Anterior cingulate cortex (tissue), 58 donors: ENCODE measurements around the gene MYMX.
"Not testable (repeated sequence)": the region's sequence is repeated elsewhere in the genome, so short reads cannot be mapped to it uniquely, and the experiment has no call there.

Experiments used
- DNase-seq, 58 donors: peaks; one replicate each; lab custom pipeline; 2025; lab: John Stamatoyannopoulos, UW

The MYMX gene

DNA sequence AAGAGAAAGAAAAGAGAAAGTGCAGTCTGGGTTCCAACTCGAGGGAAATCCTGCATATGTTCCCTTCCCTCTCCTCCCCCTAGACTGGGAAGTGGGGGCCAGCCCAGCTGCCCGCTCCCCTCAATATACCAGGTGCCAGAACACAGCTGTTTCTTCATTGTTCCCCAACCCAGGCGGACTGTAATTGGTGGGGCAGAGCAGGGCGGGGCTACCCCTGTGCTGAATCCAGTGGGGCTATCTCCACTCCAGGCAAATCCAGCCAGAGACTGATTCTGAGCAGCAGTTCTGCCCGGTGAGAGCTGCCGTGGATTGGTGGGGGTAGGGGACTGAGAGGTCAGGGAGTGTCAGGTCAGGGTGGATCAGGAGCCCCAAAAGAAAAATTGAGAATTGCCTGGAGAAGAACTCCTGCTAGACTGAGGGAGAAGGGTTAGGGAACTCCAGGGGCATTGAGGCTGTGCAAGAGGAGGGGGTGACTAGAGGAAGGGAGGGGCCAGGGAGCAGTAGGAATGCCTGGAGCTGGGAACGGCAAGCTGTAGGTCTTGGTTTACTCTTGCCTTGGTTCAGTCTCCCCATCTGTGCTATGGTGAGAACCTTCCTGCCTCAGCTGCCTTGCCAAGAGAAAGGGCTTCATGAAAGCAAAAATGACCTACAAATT is at the start of gene MYMX:
Gene MYMX (plus strand): TSS at position 250 of the 655 bp plus-strand sequence. CDS start 546 bp downstream, outside the sequence.
- DNase-seq: no peak

DNA sequence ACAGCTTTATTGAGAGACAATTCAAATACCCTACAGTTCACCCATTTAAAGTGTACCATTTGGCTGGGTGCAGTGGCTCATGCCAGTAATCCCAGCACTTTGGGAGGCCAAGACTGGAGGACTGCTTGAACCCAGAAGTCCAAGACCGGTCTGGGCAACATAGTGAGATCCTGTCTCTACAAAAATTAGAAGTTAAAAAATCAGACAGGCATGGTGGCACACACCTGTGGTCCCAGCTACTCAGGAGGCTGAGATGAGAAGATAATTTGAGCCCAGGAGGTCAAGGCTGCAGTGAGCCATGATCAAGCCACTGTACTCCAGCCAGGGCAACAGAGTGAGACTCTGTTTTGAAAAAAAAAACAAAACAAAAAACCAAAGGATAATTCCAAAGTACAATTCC is 49.2 kb upstream of the MYMX start:
- DNase-seq: no peak

DNA sequence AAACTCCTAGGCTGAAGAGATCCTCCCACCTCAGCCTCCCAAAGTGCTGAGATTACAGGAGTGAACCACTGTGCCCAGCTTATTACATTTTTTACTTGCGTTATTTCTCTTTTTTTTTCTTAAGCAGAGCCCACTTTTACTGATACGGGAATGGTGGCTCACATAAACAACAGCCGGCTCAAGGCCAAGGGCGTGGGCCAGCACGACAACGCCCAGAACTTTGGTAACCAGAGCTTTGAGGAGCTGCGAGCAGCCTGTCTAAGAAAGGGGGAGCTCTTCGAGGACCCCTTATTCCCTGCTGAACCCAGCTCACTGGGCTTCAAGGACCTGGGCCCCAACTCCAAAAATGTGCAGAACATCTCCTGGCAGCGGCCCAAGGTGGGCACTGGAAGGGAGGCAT is 47.6 kb upstream of the MYMX start:
- no peak for DNase-seq

DNA sequence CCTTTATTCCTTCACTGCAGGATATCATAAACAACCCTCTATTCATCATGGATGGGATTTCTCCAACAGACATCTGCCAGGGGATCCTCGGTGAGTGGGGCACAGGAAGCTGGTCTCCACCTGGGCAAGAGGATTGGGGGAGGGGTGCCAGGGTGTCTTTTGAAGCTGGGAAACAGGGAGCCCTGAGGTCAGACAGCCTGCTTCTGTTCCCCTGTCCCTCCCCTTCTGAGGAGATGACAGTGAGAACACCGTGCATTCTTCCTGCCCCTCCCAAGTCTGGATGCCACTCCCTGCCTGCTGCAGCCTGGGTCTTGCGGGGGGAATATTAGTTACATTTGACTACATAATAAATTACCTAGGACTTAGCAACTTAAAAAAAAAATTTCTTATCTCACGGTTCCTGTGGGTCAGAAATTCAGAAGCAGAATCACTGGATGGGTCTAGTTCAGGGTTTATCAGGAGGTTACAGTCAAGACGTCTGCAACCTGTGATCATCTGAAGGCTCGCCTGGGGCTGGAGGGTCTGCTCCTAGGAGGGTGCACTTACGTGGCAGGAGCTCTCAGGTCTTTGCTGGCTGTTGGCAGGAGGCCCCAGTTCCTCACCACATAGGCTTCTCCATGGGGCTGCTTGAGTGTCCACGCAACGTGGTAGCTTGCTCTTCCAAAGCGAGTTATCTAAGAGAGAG is 46.7 kb upstream of the MYMX start:
- no peak for DNase-seq

DNA sequence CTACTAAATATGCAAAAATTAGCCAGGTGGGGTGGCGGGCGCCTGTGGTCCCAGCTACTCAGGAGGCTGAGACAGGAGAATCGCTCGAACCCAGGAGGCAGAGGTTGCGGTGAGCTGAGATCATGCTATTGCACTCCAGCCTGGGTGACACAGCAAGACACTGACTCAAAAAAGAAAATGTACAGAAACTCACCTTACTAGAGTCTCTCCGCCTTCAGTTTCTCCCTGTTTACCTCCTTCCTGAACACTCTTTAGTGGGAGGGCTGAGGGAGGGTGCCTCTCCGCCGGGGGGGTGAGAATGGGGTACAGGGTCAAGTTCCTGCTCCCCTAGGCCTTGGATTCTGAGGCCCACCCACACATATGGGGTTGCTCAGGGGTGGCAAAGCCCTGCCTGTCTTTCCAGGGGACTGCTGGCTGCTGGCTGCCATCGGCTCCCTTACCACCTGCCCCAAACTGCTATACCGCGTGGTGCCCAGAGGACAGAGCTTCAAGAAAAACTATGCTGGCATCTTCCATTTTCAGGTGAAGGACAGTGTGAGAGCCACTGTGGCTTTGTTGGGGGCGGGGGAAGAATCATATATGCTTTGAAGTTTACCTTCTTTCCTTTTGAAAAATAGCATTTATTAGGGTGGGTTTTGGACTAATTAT is 44.7 kb upstream of the MYMX start:
- no peak for DNase-seq

DNA sequence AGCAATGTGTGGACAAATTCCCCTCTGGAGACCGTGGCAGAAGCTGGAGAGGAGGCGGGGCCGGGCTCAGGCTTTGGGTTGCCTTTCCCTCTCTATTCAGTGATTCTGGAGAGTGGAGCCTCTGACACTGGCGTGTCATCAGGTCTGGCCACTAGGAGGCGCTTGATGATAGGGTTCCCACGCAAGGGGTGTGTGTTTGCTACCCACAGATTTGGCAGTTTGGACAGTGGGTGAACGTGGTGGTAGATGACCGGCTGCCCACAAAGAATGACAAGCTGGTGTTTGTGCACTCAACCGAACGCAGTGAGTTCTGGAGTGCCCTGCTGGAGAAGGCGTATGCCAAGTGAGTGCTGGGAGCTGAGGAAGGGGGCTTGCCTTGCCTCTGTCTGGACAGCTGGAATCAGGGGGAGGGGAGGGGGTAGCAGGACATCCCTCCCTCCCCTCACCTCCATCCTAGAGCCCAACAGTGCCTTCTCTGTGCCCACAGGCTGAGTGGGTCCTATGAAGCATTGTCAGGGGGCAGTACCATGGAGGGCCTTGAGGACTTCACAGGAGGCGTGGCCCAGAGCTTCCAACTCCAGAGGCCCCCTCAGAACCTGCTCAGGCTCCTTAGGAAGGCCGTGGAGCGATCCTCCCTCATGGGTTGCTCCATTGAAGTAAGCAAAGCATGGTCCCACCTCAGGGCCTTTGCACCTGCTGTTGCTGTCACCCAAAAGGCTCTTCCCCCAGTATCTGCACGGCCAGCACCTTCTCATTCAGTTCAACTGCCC is 43.8 kb upstream of the MYMX start:
- peak in 56 of 58 donors; percentile 10 to 89 (median 60) for DNase-seq

DNA sequence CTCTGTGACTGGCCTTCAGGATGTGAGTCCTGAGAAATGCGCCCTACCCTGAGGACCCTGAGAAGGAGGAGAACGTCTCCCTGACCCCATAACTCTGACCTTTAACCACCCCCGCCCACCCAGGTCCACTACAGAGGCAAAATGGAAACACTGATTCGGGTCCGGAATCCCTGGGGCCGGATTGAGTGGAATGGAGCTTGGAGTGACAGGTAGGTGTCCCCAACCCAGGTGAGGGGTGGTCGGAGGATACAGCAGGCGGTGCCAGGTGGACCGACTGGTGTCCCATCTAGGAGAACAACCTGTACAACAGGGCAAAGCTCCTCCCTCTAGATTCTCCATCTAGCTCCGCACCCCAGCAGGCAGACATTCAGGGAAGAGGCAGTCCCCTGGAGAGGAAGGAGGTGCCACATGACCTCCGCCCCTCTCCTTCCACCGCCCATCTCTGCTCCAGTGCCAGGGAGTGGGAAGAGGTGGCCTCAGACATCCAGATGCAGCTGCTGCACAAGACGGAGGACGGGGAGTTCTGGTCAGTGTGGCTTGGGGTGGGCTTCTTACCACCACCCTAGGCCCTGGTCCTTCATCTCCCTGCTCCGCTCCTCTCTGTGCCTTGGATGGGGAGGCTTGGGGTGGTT is 40.5 kb upstream of the MYMX start:
- DNase-seq: no peak

DNA sequence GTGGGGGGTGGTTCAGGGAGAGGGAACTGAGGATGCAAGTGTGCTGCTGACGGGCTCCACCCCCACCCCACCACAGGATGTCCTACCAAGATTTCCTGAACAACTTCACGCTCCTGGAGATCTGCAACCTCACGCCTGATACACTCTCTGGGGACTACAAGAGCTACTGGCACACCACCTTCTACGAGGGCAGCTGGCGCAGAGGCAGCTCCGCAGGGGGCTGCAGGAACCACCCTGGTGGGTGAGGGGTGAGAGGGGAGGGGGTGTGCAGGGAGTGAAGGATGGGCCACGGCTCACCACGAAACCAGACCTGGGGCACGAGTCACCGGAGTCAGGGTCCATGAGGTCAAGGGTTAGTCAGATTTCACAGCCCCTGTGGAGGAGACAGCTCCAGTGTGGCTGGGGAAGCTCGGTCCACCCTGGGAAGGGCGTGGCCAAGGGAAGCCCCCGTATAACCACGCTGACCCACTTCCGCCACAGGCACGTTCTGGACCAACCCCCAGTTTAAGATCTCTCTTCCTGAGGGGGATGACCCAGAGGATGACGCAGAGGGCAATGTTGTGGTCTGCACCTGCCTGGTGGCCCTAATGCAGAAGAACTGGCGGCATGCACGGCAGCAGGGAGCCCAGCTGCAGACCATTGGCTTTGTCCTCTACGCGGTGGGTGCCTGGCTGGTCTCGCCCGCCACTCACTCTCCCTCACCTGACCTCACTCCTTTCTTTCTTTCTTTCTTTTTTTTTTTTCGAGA is 39.8 kb upstream of the MYMX start:
- DNase-seq: no peak

DNA sequence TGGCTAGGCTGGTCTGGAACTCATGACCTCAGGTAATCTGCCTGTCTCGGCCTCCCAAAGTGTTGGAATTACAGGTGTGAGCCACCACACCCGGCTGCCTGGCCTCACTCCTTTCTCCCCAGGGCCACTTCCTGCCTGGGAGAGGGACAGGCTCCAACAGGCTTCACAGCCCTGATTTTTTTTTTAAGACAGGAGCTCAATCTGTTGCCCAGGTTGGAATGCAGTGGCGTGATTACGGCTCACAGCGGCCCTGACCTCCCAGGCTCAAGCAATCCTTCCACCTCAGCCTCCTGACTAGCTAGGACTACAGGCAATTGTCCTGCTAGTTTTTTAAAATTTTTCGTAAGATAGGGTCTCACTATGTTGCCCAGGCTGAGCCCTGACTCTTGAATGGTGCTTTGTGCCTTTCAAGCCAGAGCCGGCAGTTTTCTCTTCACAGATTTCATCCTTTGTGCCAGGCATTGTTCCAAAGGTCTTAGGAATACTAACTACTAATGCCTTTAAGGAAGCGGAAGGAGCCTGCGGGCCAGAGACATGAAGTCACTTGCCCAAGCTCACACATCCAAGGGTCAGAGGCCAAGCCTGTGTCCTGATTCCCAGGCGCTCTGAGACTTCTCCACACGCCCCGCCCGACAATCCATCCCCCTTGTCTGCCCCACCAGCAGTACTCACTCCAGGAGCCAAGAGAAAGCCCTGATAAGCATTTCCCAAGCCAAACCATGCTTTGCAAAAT is 38.9 kb upstream of the MYMX start:
- DNase-seq: no peak

DNA sequence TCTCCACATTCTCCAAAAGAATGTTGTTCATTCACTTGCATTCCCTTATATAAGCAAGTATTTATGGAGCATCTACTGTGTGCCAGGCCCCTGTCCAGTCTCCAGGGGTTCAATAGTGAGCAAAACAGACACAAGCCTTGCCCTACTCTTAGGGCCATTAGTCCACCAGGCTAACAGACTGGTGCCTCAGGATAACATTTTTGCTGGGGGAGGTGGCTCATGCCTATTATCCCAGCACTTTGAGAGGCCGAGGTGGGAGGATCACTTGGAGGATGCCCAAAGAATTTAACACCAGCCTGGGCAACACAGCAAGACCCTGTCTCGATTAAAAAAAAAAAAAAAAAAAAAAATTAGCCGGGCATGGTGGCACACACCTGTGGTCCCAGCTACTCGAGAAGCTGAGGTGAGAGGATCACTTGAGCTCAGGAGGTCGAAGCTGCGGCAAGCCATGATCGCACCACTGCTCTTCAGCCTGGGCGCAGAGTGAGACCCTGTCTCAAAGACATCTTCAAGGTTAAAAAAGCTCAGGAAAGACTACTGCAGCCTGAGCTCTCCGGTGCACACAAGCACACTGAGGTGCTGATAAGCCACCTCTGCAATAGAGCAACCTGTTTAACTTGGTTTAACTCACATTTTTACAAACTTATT is 38.2 kb upstream of the MYMX start:
- DNase-seq: no peak

DNA sequence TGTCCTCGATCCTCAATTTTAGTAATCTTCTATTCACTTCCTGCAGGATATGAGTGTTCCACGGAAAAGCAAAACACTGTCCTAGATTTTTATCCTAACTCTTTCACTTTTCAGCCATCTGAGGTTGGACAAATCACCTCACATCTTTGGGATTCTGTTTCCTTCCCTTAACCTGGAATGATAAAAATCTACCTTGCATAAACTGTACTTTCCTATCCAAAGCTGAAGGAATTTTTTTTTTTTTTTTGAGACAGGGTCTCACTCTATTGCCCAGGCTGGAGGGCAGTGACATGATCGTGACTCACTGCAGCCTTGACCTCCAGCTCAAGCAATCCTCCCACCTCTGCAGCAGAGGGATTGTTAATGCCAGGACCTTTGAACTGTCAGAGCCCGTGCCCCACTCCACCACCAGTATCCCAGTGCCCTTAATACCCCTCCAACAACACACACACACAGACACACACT is 37.6 kb upstream of the MYMX start:
- no peak for DNase-seq

DNA sequence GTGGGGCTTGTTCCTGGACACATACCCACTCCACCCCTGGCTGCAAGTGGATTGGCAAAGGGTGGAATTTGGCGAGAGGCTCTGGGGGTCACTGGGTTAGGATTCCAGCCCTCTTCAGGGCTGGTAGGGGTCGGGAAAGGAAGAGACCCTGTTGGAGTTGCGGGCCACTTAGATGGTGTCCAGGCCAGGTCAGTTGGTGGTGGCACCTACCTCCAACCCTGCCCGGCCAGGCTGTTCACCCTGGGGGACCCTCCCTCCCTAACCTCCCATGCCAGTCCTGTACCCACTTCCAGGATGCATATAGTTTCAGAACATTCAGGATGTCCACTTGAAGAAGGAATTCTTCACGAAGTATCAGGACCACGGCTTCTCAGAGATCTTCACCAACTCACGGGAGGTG is 37.1 kb upstream of the MYMX start:
- no peak for DNase-seq

DNA sequence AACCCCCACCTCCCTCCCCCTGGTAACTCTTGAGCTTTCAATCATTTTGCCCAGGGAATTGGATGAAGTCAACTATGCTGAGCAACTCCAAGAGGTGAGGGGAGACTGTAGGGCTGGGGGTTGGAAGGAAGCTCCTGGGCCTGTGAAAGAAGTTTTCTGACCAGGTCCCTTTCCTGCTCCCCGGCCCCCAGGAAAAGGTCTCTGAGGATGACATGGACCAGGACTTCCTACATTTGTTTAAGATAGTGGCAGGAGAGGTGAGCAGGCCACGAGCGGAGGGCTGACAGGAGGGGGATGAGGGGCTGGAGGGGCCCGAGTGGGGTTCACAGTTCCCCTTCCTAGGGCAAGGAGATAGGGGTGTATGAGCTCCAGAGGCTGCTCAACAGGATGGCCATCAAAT is 36.3 kb upstream of the MYMX start:
- DNase-seq: no peak

DNA sequence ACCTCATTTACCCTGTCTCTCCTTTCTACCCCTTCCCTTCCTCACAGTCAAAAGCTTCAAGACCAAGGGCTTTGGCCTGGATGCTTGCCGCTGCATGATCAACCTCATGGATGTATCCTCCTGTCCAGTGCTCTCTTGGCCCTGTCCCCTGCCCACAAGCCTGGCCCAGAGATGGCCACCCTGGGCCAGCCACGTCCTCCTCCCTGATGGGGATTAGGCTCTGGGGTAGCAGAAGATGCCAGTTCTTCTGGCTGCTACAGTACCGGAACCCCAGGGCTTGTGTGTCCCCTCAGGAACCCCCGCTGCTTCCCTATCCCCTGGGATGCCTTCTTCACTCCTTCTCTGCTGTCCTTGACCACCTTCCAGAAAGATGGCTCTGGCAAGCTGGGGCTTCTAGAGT is 35.8 kb upstream of the MYMX start:
- DNase-seq: no peak

DNA sequence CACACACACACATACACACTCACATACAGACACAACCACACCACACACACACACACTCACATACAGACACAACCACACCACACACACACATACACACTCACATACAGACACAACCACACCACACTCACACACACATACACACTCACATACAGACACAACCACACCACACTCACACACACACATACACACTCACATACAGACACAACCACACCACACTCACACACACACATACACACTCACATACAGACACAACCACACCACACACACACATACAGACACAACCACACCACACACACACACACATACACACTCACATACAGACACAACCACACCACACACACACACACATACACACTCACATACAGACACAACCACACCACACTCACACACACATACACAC is 34.9 kb upstream of the MYMX start:
- DNase-seq: not testable (repeated sequence)

DNA sequence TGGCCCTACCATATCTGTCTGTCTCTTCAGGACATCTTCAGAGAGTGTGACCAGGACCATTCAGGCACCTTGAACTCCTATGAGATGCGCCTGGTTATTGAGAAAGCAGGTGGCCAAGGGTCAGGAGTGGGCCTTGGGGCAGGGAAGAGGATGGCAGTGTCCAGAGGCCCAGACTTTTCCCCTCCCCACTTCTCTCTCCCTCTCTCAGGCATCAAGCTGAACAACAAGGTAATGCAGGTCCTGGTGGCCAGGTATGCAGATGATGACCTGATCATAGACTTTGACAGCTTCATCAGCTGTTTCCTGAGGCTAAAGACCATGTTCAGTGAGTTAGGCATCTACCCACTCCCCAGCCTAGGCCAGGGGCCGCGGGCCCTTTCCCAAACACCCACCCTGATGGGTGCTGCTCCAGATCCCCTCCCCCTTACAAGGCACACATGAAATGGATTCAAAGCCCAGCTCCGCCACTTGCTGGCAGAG is 33.8 kb upstream of the MYMX start:
- no peak for DNase-seq

DNA sequence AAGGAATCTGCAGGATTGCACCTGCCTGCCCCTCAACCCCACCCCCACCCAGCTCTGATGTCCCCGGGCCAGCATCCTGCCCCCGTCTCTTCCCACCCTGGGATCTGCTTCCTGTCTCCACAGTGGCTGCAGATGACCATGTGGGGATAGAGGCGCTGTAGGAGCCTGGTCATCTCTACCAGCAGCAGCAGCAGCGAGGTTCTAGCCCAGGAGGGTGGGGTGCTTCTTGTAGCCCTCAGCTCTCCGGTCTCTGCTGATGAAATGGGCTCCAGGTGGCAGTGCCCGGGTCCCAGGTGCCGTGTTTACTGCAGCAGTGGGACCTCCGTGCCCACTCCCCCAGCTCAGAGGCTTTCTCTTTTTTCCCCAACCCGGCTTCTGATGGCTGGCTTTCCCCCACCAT is 32.9 kb upstream of the MYMX start:
- no peak for DNase-seq

DNA sequence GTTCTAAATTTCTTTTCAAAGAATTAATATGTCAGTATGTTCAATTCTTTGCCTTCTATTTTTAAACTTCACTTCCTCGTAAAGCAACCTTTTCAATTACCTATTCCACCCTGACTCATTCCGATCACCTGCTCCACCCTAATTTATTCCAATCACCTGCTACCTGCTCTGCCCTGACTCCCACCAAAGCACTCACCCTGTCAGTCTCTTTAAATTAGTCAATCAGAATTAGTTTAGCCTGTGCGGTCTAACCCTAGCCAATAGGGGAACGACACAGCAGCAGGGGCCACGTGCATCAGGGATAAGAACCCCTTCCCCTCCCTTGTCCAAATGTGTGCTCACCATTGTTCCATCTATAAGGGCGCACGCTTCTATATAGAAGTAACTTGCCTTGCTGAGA is 31.4 kb upstream of the MYMX start:
- peak in 1 of 58 donors; percentile 5 for DNase-seq
